ENCODE data around the gene APEH. TPM values are rescaled to one million over a fixed set of nuclear protein-coding genes. Genes with fewer than 3 reads are reported as not detected.

The APEH gene
- total RNA-seq, 1 experiment from 2014 or later: 97.9 TPM

DNA sequence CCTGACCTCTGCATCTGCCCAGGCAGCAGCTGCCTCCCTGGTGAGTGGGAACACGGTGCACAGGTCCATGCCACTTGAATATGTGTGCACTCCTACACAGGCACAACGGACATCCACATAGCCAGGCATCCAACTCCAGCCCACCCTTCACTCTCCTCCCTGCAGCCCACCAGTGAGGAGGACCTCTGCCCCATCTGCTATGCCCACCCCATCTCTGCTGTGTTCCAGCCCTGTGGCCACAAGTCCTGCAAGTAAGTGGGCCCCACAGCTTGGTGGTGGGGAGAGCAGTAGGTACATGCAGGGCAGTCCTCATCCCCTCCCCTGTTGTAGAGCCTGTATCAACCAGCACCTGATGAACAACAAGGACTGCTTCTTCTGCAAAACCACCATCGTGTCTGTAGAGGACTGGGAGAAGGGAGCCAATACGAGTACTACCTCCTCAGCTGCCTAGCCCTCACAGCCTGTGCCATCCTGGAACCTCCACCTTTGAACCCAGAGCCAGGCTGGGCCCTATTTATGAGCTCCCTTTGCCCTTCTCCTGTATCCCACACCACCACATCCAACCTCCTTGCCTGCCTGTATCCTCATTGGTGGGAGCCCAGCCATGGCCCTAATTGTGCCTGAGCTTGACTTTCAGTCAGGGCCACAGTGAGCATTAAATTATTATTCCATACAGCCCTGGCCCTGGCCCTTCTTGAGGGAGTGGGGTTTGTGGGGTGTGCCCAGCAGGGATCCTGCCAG lies 46.9 kb downstream of the APEH start:
- DNase-seq (ENCODE audit: low read depth in 1 of 2, low spot score in 2 of 2): no peak

DNA sequence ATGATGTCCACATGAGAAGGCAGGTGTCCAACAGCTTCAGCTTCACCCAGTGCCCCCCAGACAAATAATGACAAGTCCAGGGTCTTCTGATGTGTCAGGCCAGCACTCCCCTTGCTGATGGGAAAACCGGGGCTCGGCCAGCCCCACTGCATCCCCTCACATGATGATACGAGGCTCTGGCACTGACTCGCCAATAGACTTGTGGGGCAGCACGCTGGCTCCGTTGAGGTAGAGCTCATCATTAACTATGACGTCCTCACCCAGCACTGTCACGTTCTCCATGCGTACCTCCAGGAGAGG lies 47.4 kb downstream of the APEH start:
- H3K27me3 ChIP-seq (replicated peaks): no peaks in the 10 kb centered on the region
- no peak overlapping the region for H3K4me3 ChIP-seq

More for the DNA sequence above, 46.9 kb downstream of the APEH start:
- Histone ChIP-seq H3K4me3 (no peak overlapping the region), H3K27me3 (replicated peaks) (no peaks in the 10 kb centered on the region), H3K9me3 (replicated peaks) (no peaks in the 10 kb centered on the region; the same call in 1 of the 2 replicates), H3K4me1 (replicated peaks) (peaks cover 31% of the 10 kb centered on the region), H3K36me3 (peaks cover 60% of the 10 kb centered on the region), H3K27ac (no peak overlapping the region)

DNA sequence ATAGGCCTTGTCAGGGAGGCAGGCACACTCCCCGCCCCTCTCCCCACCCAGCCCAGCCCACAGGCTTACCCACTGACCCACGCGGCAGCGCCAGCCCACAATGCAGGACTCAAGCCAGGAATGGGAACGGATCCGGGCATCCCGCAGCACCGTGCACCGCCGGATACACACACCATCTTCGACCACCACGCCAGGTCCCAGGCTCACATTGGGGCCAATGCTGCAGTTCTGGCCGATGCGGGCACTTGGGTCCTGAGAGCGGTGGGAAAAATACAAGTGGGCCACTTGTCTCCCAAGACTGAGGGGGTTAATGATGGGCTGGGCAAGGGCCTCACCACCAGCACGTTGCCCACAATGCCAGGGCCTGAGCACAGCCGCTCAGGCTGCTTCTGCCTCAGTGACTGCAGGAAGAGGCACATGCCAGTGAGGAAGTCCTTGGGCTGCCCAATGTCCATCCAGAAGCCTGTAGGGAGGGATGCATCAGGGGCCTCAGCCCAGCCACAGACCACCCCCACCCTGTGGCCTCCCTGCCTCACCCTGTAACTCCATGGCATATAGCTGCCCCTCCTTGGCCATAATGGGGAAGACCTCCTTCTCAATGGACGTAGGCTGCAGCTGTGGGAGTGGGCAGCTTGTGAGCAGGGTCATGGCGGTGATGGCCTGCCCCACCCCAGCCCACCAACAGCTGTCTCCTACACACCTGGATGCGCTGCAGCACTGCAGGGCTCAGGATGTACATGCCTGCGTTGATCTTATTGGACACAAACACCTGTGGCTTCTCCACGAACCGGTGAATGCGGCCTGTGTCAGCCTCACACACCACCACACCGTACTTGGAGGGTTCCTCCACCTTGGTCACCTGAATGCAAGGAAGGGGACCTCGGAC lies 48.0 kb downstream of the APEH start:
- Histone ChIP-seq H3K27ac (no peak overlapping the region), H3K4me3 (peak overlapping the region; percentile 93; the same call in 1 of the 2 replicates)

More for the DNA sequence above, 47.4 kb downstream of the APEH start:
- H3K36me3 ChIP-seq: peaks cover 62% of the 10 kb centered on the region
- no peaks in the 10 kb centered on the region; the same call in 1 of the 2 replicates for H3K9me3 ChIP-seq (replicated peaks)
- peaks cover 31% of the 10 kb centered on the region for H3K4me1 ChIP-seq (replicated peaks)
- no peak overlapping the region for H3K27ac ChIP-seq
- DNase-seq (ENCODE audit: low read depth in 1 of 2, low spot score in 2 of 2): no peak

DNA sequence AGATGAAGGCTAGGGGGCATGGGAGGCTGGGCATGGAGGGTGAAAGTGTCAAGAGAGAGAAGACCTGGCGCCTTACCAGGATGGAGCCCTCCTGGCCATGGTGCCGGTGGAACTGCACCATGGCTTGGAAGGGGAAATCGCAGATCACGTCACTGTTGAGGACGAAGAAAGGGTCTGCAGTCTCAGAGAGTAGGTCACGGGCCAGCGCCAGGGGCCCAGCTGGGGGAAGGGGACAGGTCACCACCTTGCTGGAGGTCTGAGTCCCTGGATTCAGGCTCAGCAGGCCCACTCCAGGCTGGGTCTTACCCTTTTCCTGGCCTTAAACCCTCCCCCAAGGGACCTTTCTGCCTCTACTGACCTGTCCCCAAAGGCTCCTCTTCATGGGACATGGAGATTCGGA lies 48.7 kb downstream of the APEH start:
- peaks cover 31% of the 10 kb centered on the region for H3K4me1 ChIP-seq (replicated peaks)
- no peak for DNase-seq (ENCODE audit: low read depth in 1 of 2, low spot score in 2 of 2)
- no peaks in the 10 kb centered on the region for H3K27me3 ChIP-seq (replicated peaks)
- peaks cover 69% of the 10 kb centered on the region for H3K36me3 ChIP-seq
- peak overlapping the region; percentile 93 for H3K4me3 ChIP-seq
- no peaks in the 10 kb centered on the region; the same call in 1 of the 2 replicates for H3K9me3 ChIP-seq (replicated peaks)
- peak overlapping the region; percentile 84 for H3K27ac ChIP-seq

More for the DNA sequence above, 48.0 kb downstream of the APEH start:
- no peak for DNase-seq (ENCODE audit: low read depth in 1 of 2, low spot score in 2 of 2)
- Histone ChIP-seq H3K4me1 (replicated peaks) (peaks cover 31% of the 10 kb centered on the region), H3K36me3 (peaks cover 62% of the 10 kb centered on the region), H3K9me3 (replicated peaks) (no peaks in the 10 kb centered on the region; the same call in 1 of the 2 replicates), H3K27me3 (replicated peaks) (no peaks in the 10 kb centered on the region)

DNA sequence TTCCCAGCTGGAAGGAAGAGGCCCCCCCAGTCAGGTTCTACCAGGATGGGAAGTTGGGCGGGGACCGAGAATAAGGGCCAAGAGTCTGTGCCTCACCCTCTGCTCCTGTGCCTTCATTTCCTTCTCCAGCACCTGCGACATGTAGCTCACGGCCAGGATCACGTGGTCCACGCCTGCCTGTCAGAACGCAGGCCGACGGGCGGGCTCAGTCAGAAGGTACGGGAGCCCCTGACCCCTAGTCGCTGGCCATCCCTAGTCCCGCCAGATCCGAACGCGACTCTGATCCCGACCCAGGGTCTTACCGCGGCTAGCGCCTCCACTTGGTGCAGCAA lies 49.1 kb downstream of the APEH start:
- Histone ChIP-seq H3K36me3 (peaks cover 70% of the 10 kb centered on the region), H3K4me3 (peak overlapping the region; percentile 93), H3K4me1 (replicated peaks) (peaks cover 31% of the 10 kb centered on the region), H3K9me3 (replicated peaks) (no peaks in the 10 kb centered on the region; the same call in 1 of the 2 replicates), H3K27ac (peak overlapping the region; percentile 84), H3K27me3 (replicated peaks) (no peaks in the 10 kb centered on the region)
- DNase-seq (ENCODE audit: low read depth in 1 of 2, low spot score in 2 of 2): peak in 1 of 2 experiments; percentile 50

DNA sequence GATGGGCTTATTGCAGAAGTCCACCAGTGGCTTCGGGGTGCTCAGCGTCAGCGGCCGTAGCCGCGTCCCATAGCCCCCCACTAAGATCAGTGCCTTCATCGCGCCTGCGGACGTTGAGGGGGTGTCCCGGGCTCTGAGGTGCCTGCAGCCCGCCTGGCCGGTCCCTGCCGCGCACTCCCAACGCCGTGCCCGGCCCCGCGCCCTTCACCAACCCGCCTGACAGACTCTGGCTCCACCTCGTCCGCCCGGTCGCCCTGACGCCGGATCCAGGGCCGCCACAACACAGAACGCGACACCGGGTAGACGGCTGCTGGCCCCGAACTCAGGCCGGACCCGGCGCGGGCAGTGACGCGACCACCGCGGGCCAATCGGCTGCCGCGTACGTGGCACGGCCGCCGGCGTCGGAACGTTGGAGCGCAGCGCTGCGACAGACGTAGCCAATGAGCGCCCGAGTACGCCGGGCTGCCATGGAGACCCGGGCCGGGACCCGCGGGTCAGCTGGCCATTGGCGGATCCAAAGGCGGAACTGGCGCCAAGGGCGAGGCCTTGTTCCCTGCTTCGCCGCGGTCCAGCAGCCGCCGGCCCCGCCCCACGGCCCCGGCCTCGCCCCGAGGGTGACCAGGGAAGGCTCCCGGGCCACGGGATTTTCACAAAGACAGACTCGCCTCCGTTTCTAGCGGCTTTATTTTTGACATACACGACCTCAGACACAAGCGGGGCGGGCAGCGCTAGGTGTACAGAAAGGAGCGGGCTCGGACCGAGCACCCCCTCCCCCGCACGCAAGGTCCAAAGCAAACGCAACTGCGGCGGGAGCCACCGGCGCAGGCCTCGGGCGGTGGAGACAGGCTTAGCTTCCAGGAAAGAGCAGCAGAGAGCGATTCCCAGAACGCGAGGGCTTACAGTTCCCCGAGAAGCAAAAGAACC lies 49.7 kb downstream of the APEH start, which contains the start of gene GMPPB:
TSS of gene GMPPB (minus strand) at position 324 of the 924 bp plus-strand sequence. CDS start at position 99, 225 bp downstream.
- Histone ChIP-seq H3K4me1 (replicated peaks) (peaks cover 27% of the 10 kb centered on the region), H3K4me3 (peak within 1 kb of the TSS; percentile 93), H3K27me3 (replicated peaks) (no peaks in the 10 kb centered on the region), H3K36me3 (peaks cover 65% of the 10 kb centered on the region), H3K9me3 (replicated peaks) (no peaks in the 10 kb centered on the region; the same call in 1 of the 2 replicates), H3K27ac (peak within 1 kb of the TSS; percentile 84)
- peak; percentile 83 to 96 for DNase-seq (ENCODE audit: low read depth in 1 of 2, low spot score in 2 of 2)

DNA sequence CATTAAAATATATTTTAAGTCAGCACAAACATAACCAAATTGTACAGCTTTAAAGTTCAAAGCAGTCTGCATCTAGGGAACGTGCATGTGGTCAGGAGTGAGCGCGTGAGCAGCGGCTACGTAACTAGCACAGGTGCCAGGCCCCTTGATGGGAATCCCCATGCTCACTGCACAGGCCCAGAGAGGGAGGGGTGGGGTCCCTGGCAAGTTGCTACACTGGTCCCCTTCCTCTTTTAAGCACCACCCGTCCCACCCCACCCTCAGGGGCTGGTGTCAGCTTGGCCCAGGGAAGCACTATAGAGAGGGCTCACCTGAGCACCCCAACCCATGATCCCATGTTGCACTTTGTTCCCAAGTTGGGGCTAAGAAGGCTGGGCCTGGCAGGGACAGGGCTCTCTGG lies 50.4 kb downstream of the APEH start:
- peak overlapping the region; percentile 84 for H3K27ac ChIP-seq
- peak overlapping the region; percentile 93 for H3K4me3 ChIP-seq
- H3K9me3 ChIP-seq (replicated peaks): no peaks in the 10 kb centered on the region
- no peaks in the 10 kb centered on the region for H3K27me3 ChIP-seq (replicated peaks)
- H3K36me3 ChIP-seq: peaks cover 60% of the 10 kb centered on the region
- peaks cover 21% of the 10 kb centered on the region for H3K4me1 ChIP-seq (replicated peaks)
- no peak for DNase-seq (ENCODE audit: low read depth in 1 of 2, low spot score in 2 of 2)

DNA sequence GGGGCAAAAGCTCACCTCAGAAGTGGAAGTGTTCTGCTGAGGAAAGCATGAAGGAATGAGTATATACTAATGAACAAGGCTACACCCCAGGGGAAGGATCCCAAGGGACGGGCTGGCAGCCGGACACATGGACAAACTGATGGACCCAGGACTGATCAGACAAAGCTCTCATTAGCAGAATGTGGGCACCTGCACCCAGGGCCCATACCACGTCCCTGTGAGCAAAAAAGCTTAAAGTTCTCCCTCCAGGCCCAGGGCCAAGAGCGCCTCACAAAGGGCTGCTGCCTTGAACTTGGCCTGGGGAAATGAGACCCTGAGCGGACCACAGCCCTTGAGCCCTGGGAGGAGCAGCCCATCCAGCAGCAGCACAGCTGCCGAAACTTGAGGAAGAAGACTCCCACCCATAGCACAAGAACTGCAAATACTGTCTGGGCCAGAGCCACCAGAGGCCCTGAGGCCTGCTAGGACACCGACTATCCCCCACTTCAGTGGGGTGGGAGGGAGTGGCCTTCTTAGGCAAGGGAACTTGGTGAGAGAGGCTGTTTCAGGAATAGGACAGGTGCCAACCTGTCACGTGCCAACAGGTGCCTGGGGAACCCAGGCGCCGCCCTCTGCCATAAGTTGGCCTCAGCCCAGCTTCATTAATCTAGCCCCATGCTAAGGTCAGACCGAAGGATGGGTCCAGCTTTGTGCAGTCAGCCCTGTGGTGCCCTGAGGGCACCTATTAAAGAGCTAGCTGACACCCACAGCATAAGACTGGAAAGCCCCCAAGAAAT lies 51.9 kb downstream of the APEH start:
- Histone ChIP-seq H3K9me3 (replicated peaks) (no peaks in the 10 kb centered on the region), H3K4me3 (no peak overlapping the region), H3K36me3 (peaks cover 54% of the 10 kb centered on the region), H3K27me3 (replicated peaks) (no peaks in the 10 kb centered on the region), H3K4me1 (replicated peaks) (peaks cover 17% of the 10 kb centered on the region), H3K27ac (no peak overlapping the region)
- DNase-seq (ENCODE audit: low read depth in 1 of 2, low spot score in 2 of 2): no peak

DNA sequence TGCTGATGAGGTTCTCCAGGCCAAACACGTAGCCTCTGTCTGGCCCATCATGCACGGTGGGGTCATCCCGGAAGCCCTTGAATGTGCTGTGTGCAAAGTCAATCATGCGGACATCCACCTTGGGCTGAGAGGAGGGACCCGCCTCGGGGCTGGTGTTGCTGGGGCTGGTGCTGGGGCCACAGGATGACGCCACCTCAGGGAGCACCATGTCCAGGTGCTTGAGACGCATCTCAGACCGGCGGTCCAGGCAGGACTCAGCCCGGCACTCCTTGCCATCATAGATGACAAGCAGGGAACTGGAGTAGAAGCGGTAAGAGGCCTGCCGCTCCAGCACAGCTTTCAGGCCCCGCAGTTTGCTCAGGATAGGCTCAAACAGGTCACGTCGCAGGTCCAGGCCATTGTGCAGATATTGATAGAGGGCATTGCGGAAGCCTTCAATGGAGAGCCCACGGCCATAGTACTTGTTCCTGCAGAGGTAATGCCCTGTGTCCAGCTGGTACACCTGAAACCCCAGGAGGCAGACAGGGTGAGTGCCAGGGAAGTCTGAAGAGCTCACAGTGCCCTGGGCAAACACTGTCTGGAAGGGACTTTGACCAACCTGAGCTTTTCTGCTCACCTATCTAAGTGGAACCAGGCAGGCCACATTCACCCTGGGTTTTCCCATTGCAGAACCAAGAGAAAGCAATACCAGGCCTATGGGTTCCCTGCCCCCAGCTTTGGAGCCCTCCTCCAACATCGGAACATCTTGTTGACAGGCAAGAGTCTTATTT lies 53.2 kb downstream of the APEH start:
- H3K27me3 ChIP-seq (replicated peaks): no peaks in the 10 kb centered on the region
- H3K27ac ChIP-seq: no peak overlapping the region
- H3K4me3 ChIP-seq: no peak overlapping the region
- peaks cover 48% of the 10 kb centered on the region for H3K36me3 ChIP-seq
- DNase-seq (ENCODE audit: low read depth in 1 of 2, low spot score in 2 of 2): no peak
- no peaks in the 10 kb centered on the region for H3K9me3 ChIP-seq (replicated peaks)
- peaks cover 16% of the 10 kb centered on the region for H3K4me1 ChIP-seq (replicated peaks)

DNA sequence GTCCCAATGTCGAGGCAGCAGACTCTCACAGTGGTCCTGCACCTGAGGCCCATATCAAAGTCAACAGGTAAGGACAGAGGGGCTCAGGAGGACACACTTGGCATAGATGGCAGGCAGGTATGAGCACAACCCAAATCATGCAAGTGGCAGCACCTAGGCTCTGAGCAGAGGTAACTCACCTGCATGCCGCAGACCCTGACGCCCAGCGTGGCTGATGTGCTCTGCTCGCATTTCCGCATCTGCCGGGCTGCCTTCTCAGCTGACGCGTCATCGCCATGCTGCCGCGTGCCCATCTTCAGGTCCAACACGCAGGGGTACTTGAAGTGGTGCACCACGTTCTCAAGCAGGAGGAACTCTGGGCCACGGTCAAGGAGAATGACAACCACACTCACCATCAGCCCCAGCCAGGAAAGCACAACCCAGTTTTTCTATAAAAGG lies 53.8 kb downstream of the APEH start:
- Histone ChIP-seq H3K36me3 (peaks cover 46% of the 10 kb centered on the region), H3K4me1 (replicated peaks) (peaks cover 10% of the 10 kb centered on the region), H3K27ac (no peak overlapping the region), H3K4me3 (no peak overlapping the region), H3K9me3 (replicated peaks) (no peaks in the 10 kb centered on the region), H3K27me3 (replicated peaks) (no peaks in the 10 kb centered on the region)
- no peak for DNase-seq (ENCODE audit: low read depth in 1 of 2, low spot score in 2 of 2)

DNA sequence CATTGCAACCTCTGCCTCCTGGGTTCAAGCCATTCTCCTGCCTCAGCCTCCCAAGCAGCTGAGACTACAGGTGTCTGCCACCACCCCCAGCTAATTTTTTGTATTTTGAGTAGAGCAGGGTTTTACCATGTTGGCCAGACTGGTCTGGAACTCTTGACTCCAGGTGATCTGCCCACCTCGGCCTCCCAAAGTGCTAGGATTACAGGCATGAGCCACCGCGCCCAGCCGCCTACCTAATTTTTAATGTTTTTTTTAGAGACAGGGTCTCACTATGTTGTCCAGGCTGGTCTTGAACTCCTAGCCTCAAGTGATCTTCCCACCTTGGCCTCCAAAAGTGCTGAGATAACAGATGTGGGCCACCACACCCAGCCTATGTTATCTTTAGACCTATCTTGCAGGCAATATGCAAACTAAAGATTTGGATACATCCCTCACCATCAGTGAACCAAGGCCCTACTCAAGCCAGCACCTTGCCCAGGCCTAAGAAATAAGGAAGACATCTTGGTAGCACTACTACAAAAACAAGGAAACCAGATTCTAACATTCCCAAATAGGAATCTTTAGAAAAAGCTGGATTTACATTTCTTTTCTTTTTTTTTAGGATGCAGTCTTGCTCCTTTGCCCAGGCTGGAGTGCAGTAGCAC lies 55.9 kb downstream of the APEH start:
- no peaks in the 10 kb centered on the region for H3K9me3 ChIP-seq (replicated peaks)
- no peaks in the 10 kb centered on the region for H3K4me1 ChIP-seq (replicated peaks)
- DNase-seq (ENCODE audit: low read depth in 1 of 2, low spot score in 2 of 2): no peak
- peaks cover 43% of the 10 kb centered on the region for H3K36me3 ChIP-seq
- H3K27me3 ChIP-seq (replicated peaks): no peaks in the 10 kb centered on the region
- no peak overlapping the region for H3K27ac ChIP-seq
- H3K4me3 ChIP-seq: no peak overlapping the region

DNA sequence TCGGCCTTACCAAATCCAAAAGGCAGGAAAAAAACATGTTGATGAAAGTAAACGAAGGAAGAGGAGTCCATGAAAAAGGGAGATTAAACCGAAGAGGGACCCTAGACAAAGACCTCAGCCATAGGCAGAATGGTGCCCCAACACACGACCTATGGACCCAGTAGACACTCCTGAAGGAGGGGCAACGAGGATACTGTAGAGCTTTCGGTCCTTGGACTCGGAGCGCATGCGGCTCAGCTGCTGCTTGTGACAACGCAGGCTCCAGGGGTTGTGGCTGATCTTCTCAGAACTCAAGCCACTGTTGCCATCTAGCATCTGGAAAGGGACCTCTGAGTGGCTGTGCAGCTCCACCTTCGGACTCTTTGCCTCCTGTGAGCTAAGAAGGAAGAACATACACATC lies 58.4 kb downstream of the APEH start:
- H3K9me3 ChIP-seq (replicated peaks): no peaks in the 10 kb centered on the region
- H3K4me3 ChIP-seq: no peak overlapping the region
- H3K27ac ChIP-seq: no peak overlapping the region
- peaks cover 45% of the 10 kb centered on the region for H3K36me3 ChIP-seq
- H3K27me3 ChIP-seq (replicated peaks): no peaks in the 10 kb centered on the region
- no peak for DNase-seq (ENCODE audit: low read depth in 1 of 2, low spot score in 2 of 2)
- no peaks in the 10 kb centered on the region for H3K4me1 ChIP-seq (replicated peaks)

Measured in SJSA1 (cell line).